HTERT RPE-1 (cell line): ENCODE measurements around the gene ARHGAP15.

Source experiments
- in situ Hi-C: fragments of 300-500 bp; cut with MboI; formaldehyde crosslinking; loops from 4 replicates; pipeline ENCODE4 v1.14.3; 2020; ENCODE audit warnings: low sequenced_read_pairs

Gene ARHGAP15

DNA sequence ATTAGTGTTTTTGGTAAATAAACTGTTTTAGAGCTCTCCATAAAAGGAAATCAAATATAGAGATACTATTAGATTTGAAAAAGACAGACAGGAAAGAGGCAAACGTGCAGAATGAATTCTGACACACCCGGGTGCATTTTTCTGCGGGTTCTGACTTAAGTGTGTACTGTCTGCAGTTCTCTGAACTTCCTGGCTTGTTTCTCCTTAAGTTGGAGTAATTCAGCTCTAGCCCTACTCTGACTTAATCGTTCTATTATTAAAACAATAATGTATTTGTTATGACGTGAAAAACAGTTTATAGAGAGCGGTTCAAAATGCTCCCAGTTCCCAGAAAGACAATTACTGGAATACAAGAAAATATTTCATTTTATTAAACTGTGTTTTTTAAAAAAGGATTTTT lies 305.9 kb downstream of the ARHGAP15 start:
- in situ Hi-C loops = no loop called here

- in situ Hi-C loops = no loop called here
Observed at GRCh38 chr2:143436951-143437350, 307.7 kb downstream of the ARHGAP15 start.

DNA sequence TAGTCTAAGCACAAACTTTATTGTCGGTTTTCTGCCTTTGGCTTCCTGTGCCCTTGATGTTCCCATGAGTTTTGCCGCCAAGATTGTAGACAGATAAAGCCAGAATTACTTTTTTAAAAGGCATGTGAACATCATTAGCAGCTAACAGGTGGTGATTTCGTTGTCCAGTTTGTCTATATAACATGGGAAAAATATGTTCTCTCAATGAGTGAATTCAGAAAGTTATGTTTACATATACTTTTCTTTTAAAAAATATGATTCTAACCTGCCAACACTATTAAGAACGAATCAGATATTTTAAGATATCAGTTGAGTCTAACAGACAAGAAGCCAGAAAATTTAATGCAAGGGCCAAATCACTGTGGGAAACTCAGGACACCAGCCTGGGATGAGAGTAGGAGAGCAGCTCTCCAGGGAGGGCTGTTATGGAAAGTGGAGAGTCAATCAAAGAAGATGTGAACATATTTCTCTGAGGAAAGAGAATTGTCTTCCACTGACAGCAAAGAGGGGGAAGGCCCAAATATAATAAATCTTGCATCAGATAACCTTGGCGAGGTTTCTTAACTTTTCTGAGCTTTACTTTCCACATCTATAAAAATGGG lies 311.3 kb downstream of the ARHGAP15 start:
- in situ Hi-C loops = no loop called here

GRCh38 chr2:143442193-143442592 lies 313.0 kb downstream of the ARHGAP15 start:
- in situ Hi-C loops = no loop called here

- in situ Hi-C loops = no loop called here
Observed at GRCh38 chr2:143451642-143452281, 322.5 kb downstream of the ARHGAP15 start.

DNA sequence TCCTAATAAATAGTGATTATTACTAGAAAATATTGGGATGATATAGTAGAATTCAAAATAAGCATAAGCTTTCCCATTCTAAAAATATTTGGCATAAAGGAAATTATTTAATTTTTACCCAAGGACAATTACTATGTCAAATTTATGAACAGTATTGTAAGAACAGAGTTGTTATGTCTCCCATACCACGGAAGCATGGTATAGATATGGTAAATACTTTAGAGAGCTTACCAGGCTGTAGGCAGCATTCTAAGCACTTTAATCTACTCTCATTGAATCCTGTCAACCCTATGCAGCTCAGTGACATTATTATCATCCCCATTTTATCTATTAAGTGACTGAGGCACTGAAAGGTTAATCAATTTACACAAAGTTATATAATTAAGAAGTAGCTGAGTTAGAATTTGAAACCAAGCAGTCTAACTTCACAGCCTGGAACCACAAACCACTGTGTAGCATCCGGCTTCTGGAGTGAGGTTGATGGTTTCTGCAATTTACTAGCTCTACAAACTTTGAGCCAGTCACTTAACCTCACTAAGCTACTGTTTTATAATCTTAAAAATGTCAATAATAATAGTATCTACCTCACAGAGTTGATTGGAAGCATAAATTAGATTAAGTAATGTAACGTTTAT lies 323.7 kb downstream of the ARHGAP15 start:
- in situ Hi-C loops = no loop called here

DNA sequence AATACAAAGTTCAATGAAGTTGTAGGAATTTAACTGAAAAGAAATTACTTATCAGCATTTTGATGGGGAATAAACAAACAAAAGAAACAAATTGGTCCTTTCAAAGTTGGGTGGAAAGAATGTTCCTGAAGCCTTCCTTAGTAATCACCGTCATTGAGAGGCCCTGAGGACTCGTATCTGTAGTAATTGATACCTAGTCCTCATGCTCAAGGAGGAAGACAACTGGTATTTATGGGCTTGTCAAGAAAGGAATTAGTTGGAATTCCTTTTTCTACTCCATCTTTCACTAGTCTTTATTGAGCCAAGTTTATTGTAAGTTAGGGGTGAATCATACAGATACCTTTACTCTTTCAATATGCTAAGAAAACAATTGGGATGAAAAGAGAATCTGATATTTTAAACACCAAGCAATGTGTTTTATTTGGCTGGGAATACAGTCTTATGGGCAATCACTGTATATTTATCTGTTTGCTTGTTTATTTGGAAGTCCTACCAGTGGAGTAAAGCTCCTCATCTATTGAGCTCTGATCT lies 324.8 kb downstream of the ARHGAP15 start:
- in situ Hi-C loops = no loop called here

DNA sequence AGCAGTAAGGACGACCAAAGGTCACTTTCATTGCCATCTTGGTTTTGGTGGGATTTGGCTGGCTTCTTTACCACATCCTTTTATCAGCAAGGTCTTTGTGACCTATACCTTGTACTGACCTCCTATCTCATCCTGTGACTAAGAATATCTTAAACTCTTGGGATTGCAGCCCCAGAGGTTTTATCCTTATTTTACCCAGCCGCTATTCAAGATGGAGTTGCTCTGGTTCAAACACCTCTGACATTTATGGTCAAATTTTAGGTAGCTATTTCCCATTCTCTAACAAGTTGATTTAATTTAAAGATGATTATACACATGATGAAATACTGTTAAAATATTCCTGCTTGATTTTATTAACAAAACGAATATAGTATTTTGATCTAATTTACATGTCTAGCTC lies 326.1 kb downstream of the ARHGAP15 start:
- in situ Hi-C loops = no loop called here

- in situ Hi-C loops = no loop called here
Observed at GRCh38 chr2:143458258-143459190, 329.3 kb downstream of the ARHGAP15 start.

DNA sequence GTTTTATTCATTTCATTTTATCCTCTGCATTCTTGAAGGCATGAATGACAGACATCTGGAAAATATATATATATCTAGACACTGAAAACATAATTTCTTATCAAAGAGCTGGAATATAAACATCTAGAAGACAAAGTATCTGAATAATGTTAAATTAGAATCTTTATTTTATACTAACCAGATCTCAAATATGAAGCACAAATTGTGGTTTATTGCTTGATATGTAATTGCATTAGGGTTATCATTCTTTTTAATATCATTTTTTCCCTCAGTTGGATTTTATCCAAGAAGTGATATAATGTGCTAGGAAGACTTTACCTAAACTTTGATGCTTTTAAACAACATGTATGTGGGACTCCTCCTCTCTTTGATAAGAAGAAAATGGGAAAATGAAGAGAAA lies 331.2 kb downstream of the ARHGAP15 start:
- in situ Hi-C loops = no loop called here

- in situ Hi-C loops = no loop called here
Observed at GRCh38 chr2:143463719-143464118, 334.5 kb downstream of the ARHGAP15 start.

- in situ Hi-C loops = no loop called here
Observed at GRCh38 chr2:143466391-143466790, 337.2 kb downstream of the ARHGAP15 start.

DNA sequence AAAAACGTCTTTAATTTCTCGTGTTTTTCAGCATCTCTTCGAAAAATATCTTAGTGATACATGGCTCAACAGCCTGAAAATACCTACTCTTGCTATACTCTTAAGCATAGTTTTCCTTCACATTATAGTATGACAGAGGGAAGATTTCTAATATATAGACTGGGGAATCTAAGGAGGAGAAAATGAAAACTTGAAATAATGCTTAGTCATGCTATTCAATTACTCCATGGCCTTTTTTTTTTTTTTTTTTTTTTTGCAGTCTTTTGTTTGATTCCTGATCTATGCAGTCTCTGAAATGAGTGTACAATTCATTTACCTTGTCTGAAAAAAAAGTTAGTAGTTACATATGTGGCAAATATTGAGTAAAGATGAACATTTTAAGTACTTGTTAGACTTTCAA lies 337.8 kb downstream of the ARHGAP15 start:
- in situ Hi-C loops = no loop called here

DNA sequence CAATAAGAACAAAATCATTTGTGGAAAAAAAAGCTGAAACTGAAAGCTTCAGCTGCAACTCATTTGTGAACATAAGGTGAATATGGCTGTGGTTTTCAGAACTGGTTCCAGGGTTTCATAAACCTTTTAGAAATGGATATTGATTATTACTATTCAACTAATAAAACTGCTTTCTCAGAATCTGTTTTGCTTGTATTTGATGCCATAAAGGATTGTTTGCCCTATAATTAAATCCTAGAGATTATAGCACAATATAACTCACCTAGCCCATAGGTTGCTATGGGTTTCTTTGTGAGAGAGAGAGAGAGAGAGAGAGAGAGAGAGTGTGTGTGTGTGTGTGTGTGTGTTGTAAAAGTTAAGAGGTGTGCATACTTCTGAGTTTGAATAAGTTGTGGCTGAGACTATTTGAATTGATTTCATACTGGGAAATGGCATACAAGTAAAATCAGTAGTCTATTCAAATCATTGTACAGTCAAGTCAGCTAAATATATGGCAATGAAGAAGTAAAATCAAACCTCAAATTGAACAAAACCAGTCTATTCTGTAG lies 339.2 kb downstream of the ARHGAP15 start:
- in situ Hi-C loops = no loop called here

- in situ Hi-C loops = no loop called here
Observed at GRCh38 chr2:143469323-143469722, 340.1 kb downstream of the ARHGAP15 start.

GRCh38 chr2:143471550-143471949 lies 342.3 kb downstream of the ARHGAP15 start:
- in situ Hi-C loops = no loop called here

- in situ Hi-C loops = no loop called here
Observed at GRCh38 chr2:143473216-143473615, 344.0 kb downstream of the ARHGAP15 start.

- in situ Hi-C loops = no loop called here
Observed at GRCh38 chr2:143473820-143474219, 344.6 kb downstream of the ARHGAP15 start.

GRCh38 chr2:143474586-143474985 lies 345.4 kb downstream of the ARHGAP15 start:
- in situ Hi-C loops = no loop called here

- in situ Hi-C loops = no loop called here
Observed at GRCh38 chr2:143475041-143475776, 346.0 kb downstream of the ARHGAP15 start.
